HUES64 (cell line): ENCODE data around the gene EGFLAM.

Source experiments
- H3K27ac ChIP-seq: 2 replicates; pipeline ENCODE4 v1.7.0; 2013; ENCODE audit warnings: low read depth, low read length, inconsistent platforms
- H3K27me3 ChIP-seq: 2 replicates; pipeline ENCODE4 v1.6.1; 2013; ENCODE audit warnings: mild to moderate bottlenecking, low read length; ENCODE audit not compliant: insufficient read depth
- H3K36me3 ChIP-seq: 2 replicates; pipeline ENCODE4 v1.6.1; 2013; ENCODE audit warnings: mild to moderate bottlenecking, low read length; ENCODE audit not compliant: insufficient read depth
- H3K4me1 ChIP-seq: 2 replicates; pipeline ENCODE4 v1.6.1; 2013; ENCODE audit warnings: mild to moderate bottlenecking, low read length, moderate library complexity; ENCODE audit not compliant: insufficient read depth
- H3K4me3 ChIP-seq: 2 replicates; pipeline ENCODE4 v1.5.1; 2013; ENCODE audit warnings: mild to moderate bottlenecking, low read length, moderate library complexity
- H3K9ac ChIP-seq: 2 replicates; pipeline ENCODE4 v1.6.1; 2013; ENCODE audit warnings: mild to moderate bottlenecking, low read depth, low read length
- H3K9me3 ChIP-seq: 2 replicates; pipeline ENCODE4 v1.6.1; 2013; ENCODE audit warnings: low read depth, low read length; ENCODE audit not compliant: insufficient read depth
- WGBS: fragments of 150-250, 120-280 bp; methylation state at CpG from one replicate; pipeline ENCODE4 v1.1.7; 2013; ENCODE audit warnings: missing lambda C conversion rate; 5-methylcytosine and 5-hydroxymethylcytosine counted together

Gene EGFLAM

DNA sequence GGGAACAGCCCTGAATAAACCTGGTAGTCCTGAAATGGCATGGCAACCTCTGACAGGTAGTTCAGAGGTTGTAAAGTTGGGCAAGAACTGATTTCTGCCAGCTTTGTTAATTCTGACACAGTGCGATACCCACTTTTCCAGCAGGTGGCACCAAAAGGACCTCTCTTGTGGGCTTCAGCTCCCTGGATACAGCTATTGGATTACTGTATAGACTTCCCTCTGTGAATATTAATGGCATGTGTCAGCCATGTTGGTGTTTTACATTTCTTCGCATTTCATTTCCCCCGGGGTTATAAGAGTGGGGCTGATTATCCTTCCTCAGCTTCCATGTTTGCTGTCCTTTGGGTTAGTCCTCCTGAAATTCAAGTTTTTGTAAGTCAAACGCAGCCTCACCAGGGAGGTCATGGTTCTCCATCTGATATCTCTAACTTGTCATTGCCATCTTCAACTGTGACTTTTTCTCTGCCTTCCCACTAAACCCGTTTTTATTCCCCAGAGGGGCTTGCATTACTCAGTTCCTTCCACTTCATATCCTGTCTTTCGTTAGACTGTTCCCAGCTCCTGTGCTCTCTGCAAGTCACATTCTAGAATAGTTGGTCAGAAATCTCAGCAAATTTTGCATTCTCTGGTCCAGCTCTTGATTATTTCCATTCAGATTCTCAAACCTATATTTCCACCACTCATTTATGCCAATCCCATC is 162.5 kb downstream of the EGFLAM start:
- Histone ChIP-seq H3K4me1 (peaks cover 7% of the 10 kb centered on the region; the same call in 1 of the 2 replicates), H3K36me3 (no peaks in the 10 kb centered on the region), H3K27me3 (no peaks in the 10 kb centered on the region), H3K9me3 (no peaks in the 10 kb centered on the region), H3K4me3 (no peak overlapping the region), H3K27ac (no peak overlapping the region), H3K9ac (no peak overlapping the region)
- 72% methylated on average over 6 of the region's 6 CpGs for WGBS

DNA sequence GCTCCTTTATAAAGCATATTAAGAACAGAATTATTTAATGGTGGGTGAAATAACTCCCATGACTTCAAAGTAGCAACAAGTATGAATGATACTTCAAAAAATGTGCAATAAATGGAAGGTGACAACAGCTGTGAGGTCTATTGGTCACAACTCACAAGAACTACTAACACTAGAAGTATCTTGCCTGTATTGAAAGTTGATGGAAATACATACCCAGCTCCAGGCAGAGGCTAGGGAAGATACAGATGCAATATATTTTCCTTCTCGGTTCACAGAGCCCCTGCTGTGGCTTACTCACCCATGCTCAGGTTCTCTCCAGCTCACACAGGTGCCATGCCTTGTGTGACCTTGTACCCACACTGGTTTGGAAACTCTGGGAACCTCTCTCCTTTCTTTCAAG is 164.3 kb downstream of the EGFLAM start:
- Histone ChIP-seq H3K4me1 (peaks cover 3% of the 10 kb centered on the region; the same call in 1 of the 2 replicates), H3K36me3 (no peaks in the 10 kb centered on the region), H3K27ac (no peak overlapping the region), H3K9me3 (no peaks in the 10 kb centered on the region), H3K4me3 (no peak overlapping the region), H3K27me3 (no peaks in the 10 kb centered on the region), H3K9ac (no peak overlapping the region)
- WGBS = 84% methylated on average over 1 of the region's 1 CpG

DNA sequence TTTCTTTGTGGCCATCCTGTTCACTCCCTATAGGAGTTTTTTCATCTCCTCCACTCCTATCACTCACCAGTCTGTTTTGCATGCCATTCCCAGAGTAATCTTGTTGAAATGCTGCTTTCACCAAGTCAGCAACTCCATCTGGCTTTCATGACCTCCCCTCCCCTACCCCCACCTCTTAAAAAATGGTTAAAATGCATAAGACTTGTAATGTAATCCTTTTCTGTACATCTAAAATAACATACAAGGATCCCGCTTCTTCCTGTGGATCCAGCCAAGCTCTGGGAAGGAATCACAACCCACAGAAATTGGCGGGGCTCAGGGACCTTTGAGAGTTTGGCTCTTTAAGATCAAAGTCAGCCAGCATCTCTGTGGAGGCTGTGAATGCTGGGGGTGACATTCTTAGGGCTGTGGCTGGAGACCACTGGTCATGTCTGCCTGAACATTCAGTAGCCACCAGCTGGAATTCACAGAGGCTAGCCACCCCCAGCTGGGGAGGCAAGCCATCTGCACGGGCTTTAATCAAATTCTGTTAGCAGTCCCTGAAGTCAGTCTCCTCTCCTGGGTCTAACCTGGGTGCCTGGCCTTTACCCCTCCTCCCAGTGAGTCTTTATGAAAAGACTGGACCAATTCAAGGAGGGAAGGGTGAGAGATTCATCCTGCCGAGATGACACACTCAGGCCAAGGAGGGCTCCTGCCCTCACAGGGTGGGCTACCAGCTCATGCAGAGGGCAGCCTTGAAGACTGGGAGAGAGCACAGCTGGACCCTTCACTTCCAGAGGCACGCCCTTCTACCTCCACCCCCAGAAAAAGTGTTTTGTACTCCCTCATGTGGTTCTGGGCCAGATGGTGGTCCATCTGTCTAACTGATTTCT is 165.2 kb downstream of the EGFLAM start:
- no peaks in the 10 kb centered on the region for H3K4me1 ChIP-seq
- no peaks in the 10 kb centered on the region for H3K27me3 ChIP-seq
- H3K9me3 ChIP-seq = no peaks in the 10 kb centered on the region
- no peak overlapping the region for H3K9ac ChIP-seq
- WGBS = 86% methylated on average over 5 of the region's 5 CpGs
- no peak overlapping the region for H3K4me3 ChIP-seq
- no peak overlapping the region for H3K27ac ChIP-seq
- H3K36me3 ChIP-seq = no peaks in the 10 kb centered on the region

DNA sequence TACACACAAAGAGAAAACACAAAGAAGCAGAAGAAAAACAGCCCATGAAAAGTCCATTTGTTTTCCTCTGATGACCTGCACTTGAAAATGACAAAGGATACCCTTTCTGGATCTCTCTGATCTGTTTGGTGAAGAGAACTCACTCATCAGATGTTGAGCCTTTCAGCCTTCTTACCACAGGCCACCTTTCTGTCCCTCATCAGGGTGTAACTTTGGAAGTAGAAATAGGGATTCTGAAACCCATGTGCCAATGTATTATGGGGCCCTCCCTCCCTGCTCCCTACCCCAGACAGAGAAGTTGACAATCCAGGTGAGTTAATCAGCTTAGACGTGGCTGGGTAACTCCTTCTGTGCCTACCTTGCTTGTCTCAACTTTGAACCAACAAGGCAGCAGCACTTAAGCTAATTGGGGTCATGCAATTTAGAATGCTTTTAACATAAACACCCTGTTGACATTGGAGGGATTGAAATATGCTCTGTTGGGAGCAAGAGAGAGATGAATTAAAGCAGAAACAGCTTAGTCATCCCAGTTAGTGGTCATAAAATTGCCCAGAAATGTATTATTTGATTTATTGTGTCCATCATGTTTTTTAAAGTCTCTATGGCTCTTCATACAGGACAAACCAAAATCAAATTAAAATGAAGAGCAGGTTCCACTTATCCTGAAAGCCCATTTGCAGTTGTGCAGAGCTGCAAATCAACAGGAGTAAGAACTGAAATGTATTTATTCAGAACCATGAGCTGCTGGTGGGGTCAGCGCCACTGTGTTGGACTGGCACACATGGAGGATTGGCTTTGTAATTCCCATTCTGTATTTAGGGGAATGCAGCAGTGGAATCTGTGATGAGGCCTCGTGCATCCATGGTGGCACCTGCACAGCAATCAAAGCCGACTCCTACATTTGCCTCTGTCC is 166.0 kb downstream of the EGFLAM start:
- H3K9ac ChIP-seq = no peak overlapping the region
- no peak overlapping the region for H3K4me3 ChIP-seq
- H3K27ac ChIP-seq = no peak overlapping the region
- no peaks in the 10 kb centered on the region for H3K36me3 ChIP-seq
- H3K27me3 ChIP-seq = no peaks in the 10 kb centered on the region
- WGBS = 93% methylated on average over 4 of the region's 4 CpGs
- H3K4me1 ChIP-seq = no peaks in the 10 kb centered on the region
- no peaks in the 10 kb centered on the region for H3K9me3 ChIP-seq

DNA sequence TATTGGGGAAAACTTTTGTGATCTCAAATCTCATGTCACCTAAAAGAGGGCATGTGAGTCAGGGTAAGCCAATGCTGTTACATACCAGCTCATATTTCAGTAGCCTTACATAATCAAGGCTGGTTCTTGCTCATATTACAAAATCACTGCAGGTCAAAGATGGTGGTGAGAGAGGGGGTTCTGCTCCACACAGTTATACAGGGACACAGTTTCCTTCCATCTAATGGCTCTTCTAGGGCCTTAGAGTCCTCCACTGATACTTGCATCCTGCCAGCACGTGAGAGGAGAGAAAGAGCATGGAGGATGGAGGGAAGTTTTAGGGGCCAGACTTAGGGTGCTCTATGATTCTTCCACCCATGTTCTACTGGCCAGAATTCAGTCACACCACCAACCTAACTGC is 168.1 kb downstream of the EGFLAM start:
- Histone ChIP-seq H3K27ac (no peak overlapping the region), H3K4me3 (no peak overlapping the region), H3K9me3 (no peaks in the 10 kb centered on the region), H3K9ac (no peak overlapping the region), H3K36me3 (no peaks in the 10 kb centered on the region), H3K27me3 (no peaks in the 10 kb centered on the region), H3K4me1 (no peaks in the 10 kb centered on the region)
- WGBS = 80% methylated on average over 1 of the region's 1 CpG

DNA sequence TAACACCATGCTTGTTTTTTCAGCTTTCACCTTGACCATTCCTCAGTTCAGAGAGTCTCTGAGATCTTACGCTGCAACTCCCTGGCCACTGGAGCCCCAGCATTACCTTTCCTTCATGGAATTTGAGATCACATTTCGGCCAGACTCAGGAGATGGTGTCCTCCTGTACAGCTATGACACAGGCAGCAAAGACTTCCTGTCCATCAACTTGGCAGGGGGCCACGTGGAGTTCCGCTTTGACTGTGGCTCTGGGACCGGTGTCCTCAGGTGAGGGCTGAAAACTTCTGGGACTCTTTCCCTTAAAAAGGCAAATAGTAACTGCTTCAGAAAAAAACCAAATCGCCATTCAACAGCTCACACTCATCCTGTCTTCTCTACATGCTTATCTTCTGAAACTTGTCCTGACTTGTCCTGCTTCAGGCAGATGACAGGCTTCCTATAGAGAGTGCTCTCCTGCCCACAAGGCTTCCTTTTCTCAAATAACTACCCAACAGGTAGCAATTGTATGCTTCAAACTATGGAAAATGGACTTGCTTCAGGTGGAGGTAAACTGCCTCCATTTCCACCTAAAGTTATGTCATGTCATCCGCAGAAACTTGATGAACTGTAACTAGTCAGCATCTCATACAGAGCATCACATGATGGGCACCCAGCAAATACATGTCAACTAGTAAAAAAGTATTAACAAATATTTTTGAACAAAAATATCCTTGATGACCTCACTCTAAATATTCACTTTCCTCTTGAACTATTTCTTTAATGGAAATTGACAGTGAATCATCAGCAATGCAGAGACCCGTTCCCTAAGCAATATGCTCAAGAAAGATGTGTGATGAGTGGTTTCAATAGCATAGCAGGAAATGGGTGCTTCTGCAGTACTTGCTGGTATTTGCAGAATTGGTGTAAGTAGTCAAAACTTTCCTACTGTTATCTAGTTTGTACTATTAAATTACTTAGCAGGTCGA is 168.9 kb downstream of the EGFLAM start:
- H3K27me3 ChIP-seq = no peaks in the 10 kb centered on the region
- H3K9ac ChIP-seq = no peak overlapping the region
- H3K27ac ChIP-seq = no peak overlapping the region
- H3K9me3 ChIP-seq = no peaks in the 10 kb centered on the region
- no peaks in the 10 kb centered on the region for H3K4me1 ChIP-seq
- H3K4me3 ChIP-seq = no peak overlapping the region
- WGBS = 93% methylated on average over 9 of the region's 9 CpGs
- no peaks in the 10 kb centered on the region for H3K36me3 ChIP-seq

DNA sequence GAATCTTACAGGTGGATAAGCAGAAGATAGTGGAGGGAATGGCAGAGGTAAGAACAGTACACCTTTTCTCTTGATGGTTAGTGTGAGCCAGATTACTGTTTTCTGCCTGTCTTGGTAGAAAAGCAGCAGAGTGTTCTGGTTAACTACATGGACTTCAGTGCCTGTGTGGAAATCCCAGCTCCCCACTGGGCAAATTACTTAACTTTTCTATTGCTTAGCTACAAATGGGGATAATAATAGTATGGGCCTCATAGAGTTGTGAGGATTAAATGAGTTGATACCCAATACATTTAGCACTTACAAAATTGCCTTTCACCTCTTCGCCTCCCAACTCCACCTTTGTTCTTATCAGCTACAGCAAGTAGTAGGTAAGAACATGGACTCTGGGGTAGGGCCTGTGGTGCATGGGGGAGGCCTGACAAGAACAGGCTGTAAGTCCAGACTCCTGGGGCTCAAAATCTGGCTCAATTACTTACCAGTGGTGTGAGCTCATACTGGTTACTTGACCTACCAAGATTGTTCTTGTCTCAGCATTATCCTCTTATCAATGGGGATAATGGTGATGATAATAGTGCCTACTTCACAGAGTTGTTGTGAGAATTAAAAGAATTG is 173.0 kb downstream of the EGFLAM start:
- WGBS = no CpG with 5 or more reads among the region's 1 CpG
- no peaks in the 10 kb centered on the region for H3K36me3 ChIP-seq
- H3K9me3 ChIP-seq = no peaks in the 10 kb centered on the region
- no peak overlapping the region for H3K4me3 ChIP-seq
- H3K27ac ChIP-seq = no peak overlapping the region
- H3K9ac ChIP-seq = no peak overlapping the region
- H3K4me1 ChIP-seq = no peaks in the 10 kb centered on the region
- H3K27me3 ChIP-seq = no peaks in the 10 kb centered on the region

DNA sequence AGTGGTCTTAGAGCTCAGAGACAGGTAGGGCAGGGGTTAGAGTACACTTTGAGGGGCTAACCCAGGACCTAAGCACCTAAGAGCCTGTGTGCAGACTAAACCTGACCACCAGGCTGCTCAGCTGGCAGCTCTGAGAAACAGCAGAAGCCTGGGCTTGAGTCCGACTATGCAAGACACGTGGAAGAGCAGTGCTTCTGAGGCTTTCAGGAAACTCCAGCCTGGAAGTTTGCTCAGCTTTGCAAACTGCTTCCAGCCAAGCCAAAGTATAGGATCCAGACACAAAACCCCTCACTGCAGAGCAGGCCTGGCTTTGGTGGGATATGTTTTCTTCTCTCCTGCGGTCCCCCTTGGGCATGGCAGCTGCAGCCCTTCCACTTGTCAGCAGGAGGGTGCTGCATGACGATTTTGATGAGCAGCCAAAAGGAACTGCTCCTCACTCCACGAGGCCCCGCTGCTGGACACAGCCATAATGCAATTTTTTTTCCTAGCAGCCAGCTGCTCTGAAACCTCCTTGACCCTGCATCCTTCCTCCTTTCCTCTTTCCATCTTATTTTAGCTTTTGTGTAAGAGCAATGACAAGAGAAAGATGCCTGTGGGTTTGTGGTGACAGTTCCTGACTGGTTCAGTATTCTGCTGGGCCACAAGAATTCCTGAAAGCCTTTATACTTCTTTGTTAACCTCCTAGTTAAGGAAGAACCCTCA is 175.0 kb downstream of the EGFLAM start:
- no peaks in the 10 kb centered on the region for H3K4me1 ChIP-seq
- H3K9me3 ChIP-seq = no peaks in the 10 kb centered on the region
- 83% methylated on average over 6 of the region's 6 CpGs for WGBS
- no peak overlapping the region for H3K4me3 ChIP-seq
- no peak overlapping the region for H3K27ac ChIP-seq
- no peak overlapping the region for H3K9ac ChIP-seq
- no peaks in the 10 kb centered on the region for H3K27me3 ChIP-seq
- H3K36me3 ChIP-seq = no peaks in the 10 kb centered on the region

DNA sequence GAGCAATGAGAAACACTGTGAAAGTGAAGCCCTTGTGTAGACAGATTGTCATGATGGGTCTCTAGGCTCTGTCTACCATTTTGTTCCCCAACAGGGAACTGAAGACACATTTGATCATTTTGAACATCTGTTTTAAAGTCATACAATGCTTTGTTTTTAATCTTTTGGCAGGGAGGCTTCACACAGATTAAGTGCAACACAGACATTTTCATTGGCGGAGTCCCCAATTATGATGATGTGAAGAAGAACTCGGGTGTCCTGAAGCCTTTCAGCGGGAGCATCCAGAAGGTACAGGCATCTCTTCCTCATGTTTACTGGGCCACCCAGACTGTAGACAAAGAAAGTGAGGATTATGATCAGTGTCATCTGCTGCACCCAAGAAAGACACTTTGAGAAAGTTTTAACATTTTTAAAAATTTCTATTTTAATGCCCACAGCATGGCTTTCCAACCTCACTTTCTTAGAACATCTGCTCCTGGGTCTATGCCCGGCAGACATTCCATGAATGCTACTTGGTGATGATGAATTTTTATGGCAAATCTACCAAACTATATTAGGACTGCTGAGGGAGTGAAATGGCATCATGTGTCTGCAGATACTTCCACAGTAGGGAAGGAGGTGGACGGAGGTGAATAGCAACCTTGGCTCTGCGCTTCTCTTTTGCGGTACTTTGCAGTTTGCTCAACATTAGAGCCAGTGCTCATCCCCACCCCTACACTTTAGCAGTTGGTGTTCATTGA is 176.8 kb downstream of the EGFLAM start:
- Histone ChIP-seq H3K27me3 (no peaks in the 10 kb centered on the region), H3K9me3 (no peaks in the 10 kb centered on the region), H3K36me3 (no peaks in the 10 kb centered on the region), H3K27ac (no peak overlapping the region), H3K9ac (no peak overlapping the region), H3K4me1 (no peaks in the 10 kb centered on the region), H3K4me3 (no peak overlapping the region)
- WGBS = 92% methylated on average over 6 of the region's 7 CpGs
